HG03108 (cell line): ENCODE measurements around the gene UPF3A.
"Not testable (repeated sequence)": the region's sequence is repeated elsewhere in the genome, so short reads cannot be mapped to it uniquely, and the experiment has no call there.

ENCODE experiments used
- ATAC-seq: cut with Tn5 transposase; IDR thresholded peaks from one replicate; pipeline ENCODE4 v1.9.1; 2021; ENCODE audit warnings: moderate library complexity; ENCODE audit not compliant: unreplicated experiment

The UPF3A gene

GRCh38 chr13:114333881-114334280, 52.5 kb downstream of the UPF3A start:
- not testable (repeated sequence) for ATAC-seq

- no peak for ATAC-seq
Measured at GRCh38 chr13:114334305-114335053, 53.1 kb downstream of the UPF3A start.

GRCh38 chr13:114336457-114336856, 55.1 kb downstream of the UPF3A start:
- not testable (repeated sequence) for ATAC-seq

- ATAC-seq = no peak
Measured at GRCh38 chr13:114338959-114339358, 57.6 kb downstream of the UPF3A start.

GRCh38 chr13:114339857-114340534, 58.6 kb downstream of the UPF3A start:
- ATAC-seq = no peak

- no peak for ATAC-seq
Measured at GRCh38 chr13:114341003-114341777, 59.8 kb downstream of the UPF3A start.

- ATAC-seq = not testable (repeated sequence)
Measured at GRCh38 chr13:114347256-114347655, 65.9 kb downstream of the UPF3A start.

GRCh38 chr13:114352763-114353162, 71.4 kb downstream of the UPF3A start:
- not testable (repeated sequence) for ATAC-seq

- ATAC-seq = not testable (repeated sequence)
Measured at GRCh38 chr13:114353382-114353781, 72.0 kb downstream of the UPF3A start.
